ENCODE data around the gene CD1D.
"Not testable (repeated sequence)": the region's sequence is repeated elsewhere in the genome, so short reads cannot be mapped to it uniquely, and the experiment has no call there.

The CD1D gene

GRCh38 chr1:158176399-158176798 lies 4.3 kb upstream of the CD1D start:
- no peak for DNase-seq (ENCODE audit: low read depth in 2 of 3, low spot score in 2 of 3)

GRCh38 chr1:158176849-158177699 lies 3.6 kb upstream of the CD1D start:
- DNase-seq (ENCODE audit: low read depth in 2 of 3, low spot score in 2 of 3): not testable (repeated sequence)

- no peak for DNase-seq (ENCODE audit: low read depth in 2 of 3, low spot score in 2 of 3)
These were observed 2.8 kb upstream of the CD1D start for GRCh38 chr1:158177700-158178450.

GRCh38 chr1:158179301-158180041 lies 1.2 kb upstream of the CD1D start:
- DNase-seq (ENCODE audit: low read depth in 2 of 3, low spot score in 2 of 3): no peak

- no peak for DNase-seq (ENCODE audit: low read depth in 2 of 3, low spot score in 2 of 3)
These were observed 855 bp downstream of the CD1D start for GRCh38 chr1:158181577-158181922.

DNA sequence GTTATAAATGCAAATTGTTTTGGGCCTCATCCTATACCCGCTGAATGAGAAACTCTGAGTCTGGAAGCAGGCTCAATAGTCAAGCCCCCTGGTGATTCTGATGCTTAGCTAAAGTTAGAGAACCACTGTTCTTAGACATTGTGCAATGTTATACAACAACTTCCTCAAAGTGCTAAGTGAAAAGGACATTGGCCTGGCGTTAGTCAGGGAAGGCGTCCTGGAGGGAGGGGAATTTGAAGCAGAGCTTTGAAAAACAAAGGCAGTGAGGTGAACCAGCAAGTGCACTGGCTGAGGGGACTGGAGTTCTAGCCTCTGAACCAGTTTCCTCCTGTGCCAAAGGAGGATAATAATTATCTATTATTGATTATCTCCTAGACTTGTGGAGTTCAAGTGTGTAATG lies 5.1 kb downstream of the CD1D start:
- no peak for DNase-seq (ENCODE audit: low read depth in 2 of 3, low spot score in 2 of 3)

DNA sequence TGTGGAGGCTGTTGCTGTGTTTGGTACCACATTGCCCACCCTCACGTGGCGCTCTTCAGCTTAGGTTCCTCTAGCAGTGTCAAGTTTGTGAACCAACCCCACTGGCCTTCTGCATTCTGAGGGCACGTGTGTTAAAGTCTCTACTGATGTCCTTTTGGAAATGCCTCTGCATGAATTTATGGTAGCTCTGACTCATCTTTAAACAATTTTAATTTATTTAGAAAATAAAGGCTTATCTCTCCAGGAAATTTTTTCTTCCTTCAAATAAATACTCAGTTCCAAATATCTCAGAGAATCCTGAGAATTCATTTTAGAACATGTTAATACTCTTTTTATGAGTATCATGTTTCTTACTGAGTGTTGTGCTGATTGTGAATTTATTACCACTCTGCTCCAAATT lies 5.5 kb downstream of the CD1D start:
- DNase-seq (ENCODE audit: low read depth in 2 of 3, low spot score in 2 of 3): no peak

- DNase-seq (ENCODE audit: low read depth in 2 of 3, low spot score in 2 of 3): no peak
These were observed 7.9 kb downstream of the CD1D start for GRCh38 chr1:158188611-158189010.

GRCh38 chr1:158189624-158190023 lies 8.9 kb downstream of the CD1D start:
- no peak for DNase-seq (ENCODE audit: low read depth in 2 of 3, low spot score in 2 of 3)

GRCh38 chr1:158191299-158191698 lies 10.6 kb downstream of the CD1D start:
- DNase-seq (ENCODE audit: low read depth in 2 of 3, low spot score in 2 of 3): no peak

- no peak for DNase-seq (ENCODE audit: low read depth in 2 of 3, low spot score in 2 of 3)
These were observed 15.8 kb downstream of the CD1D start for GRCh38 chr1:158196461-158196860.

DNA sequence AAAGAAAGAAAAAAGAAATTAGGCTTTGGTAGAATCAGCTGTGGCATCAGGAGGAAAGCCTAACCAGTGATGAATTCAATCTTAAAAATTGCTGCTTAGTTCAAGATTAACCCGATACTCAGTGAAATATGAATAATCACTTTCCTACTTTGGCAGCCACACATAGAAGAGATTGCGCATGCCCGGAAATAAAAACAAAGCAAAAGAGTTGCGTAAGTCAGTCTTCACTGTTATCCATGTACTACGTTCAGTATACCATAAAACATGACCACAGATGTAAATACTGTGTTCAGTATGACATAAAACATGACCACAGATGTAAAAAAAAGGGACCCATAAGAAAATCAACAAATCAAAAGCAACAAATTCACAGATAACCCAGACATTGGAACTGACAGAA lies 19.2 kb downstream of the CD1D start:
- no peak for DNase-seq (ENCODE audit: low read depth in 2 of 3, low spot score in 2 of 3)

- DNase-seq (ENCODE audit: low read depth in 2 of 3, low spot score in 2 of 3): no peak
These were observed 19.8 kb downstream of the CD1D start for GRCh38 chr1:158200527-158200926.

- no peak for DNase-seq (ENCODE audit: low read depth in 2 of 3, low spot score in 2 of 3)
These were observed 23.2 kb downstream of the CD1D start for GRCh38 chr1:158203693-158204457.

GRCh38 chr1:158204458-158204827 lies 23.7 kb downstream of the CD1D start:
- no peak for DNase-seq (ENCODE audit: low read depth in 2 of 3, low spot score in 2 of 3)

GRCh38 chr1:158208586-158209116 lies 28.0 kb downstream of the CD1D start:
- DNase-seq (ENCODE audit: low read depth in 2 of 3, low spot score in 2 of 3): no peak

GRCh38 chr1:158212320-158212719 lies 31.6 kb downstream of the CD1D start:
- no peak for DNase-seq (ENCODE audit: low read depth in 2 of 3, low spot score in 2 of 3)

DNA sequence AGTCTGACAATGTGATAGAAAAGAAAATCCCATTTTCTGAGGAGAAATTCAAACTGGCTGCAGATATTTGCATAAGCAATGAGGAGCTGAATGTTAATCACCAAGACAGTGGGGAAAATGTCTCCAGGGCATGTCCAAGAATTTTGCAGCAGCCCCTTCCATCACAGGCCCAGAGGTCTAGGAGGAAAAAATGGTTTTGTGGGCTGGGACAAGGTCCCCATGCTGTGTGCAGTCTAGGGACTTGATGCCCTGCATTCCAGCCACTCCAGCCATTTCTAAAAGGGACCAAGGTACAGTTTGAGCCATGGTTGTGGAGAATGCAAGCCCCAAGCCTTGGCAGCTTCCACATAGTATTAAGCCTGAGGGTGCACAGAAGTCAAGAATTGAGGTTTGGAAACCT lies 42.8 kb downstream of the CD1D start:
- DNase-seq (ENCODE audit: low read depth in 2 of 3, low spot score in 2 of 3): not testable (repeated sequence)

DNA sequence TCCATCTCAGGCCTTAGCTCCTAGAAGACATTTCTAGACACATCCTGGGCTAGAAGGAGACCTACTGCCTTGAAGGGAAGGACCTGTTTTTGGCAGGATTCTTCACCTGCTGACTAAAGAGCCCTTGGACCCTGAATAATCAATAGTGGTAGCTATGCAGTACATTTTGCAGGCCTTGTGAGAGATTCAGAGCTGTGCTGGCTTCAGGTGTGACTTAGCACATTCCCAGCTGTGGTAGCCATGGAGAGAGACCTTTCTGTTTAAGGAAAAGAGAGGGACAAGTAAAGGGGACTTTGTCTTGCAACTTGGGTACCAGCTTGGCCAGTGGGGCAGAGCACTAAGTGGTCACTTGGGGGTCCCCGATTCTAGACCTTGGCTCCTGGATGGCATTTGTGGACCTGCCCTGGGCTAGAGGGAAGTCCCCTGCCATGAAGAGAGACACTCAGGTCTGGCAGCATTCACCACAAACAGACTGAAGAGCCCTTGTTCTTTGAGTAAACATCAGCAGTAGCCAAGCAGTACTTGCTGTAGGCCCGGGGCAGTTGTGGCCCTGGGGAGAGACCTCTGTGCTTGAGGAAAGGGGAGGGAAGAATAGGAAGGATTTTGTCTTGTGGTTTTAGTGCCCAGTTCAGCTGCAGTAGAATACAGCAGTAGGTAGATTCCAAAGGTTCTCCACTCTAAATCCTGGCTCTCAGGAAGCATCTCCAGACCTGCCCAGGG lies 47.4 kb downstream of the CD1D start:
- no peak for DNase-seq (ENCODE audit: low read depth in 2 of 3, low spot score in 2 of 3)
